Uterus (tissue), 4 donors: ENCODE results near the gene TET2. TPM values are rescaled to one million over a fixed set of nuclear protein-coding genes. Genes with fewer than 3 reads are reported as not detected.

ENCODE experiments used
- DNase-seq, 2 donors: peaks; one replicate each; pipeline ENCODE4 v3.0.0-alpha.2; 2019 to 2020
- H3K27ac ChIP-seq, 2 donors: fragments of 200-600 bp; sonication (generic); 1 replicate in 1 of 2; 2 replicates in 1 of 2; pipeline ENCODE4 v1.5.1; 2016 to 2018
- H3K27me3 ChIP-seq, 2 donors: fragments of 200-600 bp; sonication (generic); one replicate each; pipeline ENCODE4 v1.5.1; 2018 to 2019; ENCODE audit warnings: control low read depth in 1 of 2
- H3K36me3 ChIP-seq, 2 donors: fragments of 200-600 bp; sonication (generic); one replicate each; pipeline ENCODE4 v1.5.1; 2019; ENCODE audit warnings: control low read depth in 1 of 2
- H3K4me1 ChIP-seq, 2 donors: fragments of 200-600 bp; sonication (generic); one replicate each; pipeline ENCODE4 v1.5.1; 2018 to 2019; ENCODE audit warnings: control low read depth in 1 of 2
- H3K4me3 ChIP-seq, 2 donors: fragments of 200-600 bp; sonication (generic); 1 replicate in 1 of 2; 2 replicates in 1 of 2; pipeline ENCODE4 v1.5.1; 2018 to 2019; ENCODE audit warnings: mild to moderate bottlenecking in 1 of 2
- H3K9me3 ChIP-seq, 2 donors: fragments of 200-600 bp; sonication (generic); one replicate each; pipeline ENCODE4 v1.5.1; 2019; ENCODE audit warnings: control low read depth in 1 of 2
- CTCF ChIP-seq, 4 experiments: fragments of 200-600 bp in 2 of 4; fragments of 450-650 bp in 2 of 4; sonication (generic) in 2 of 4; IDR thresholded peaks; one replicate each; pipeline ENCODE4 v1.5.1; 2016 to 2019; ENCODE audit warnings: antibody characterized with exemption in 4 of 4, mild to moderate bottlenecking in 2 of 4, moderate library complexity in 1 of 4
- POLR2A ChIP-seq, 2 donors: fragments of 450-650 bp; IDR thresholded peaks; one replicate each; pipeline ENCODE4 v1.6.1; 2016; ENCODE audit warnings: antibody characterized with exemption in 2 of 2, mild to moderate bottlenecking in 1 of 2, moderate library complexity in 1 of 2
- intact Hi-C: fragments of 100-400 bp; cut with DNase I; formaldehyde crosslinking; loops from one replicate; pipeline ENCODE4 v1.15.1; 2023; ENCODE audit warnings: low total_unique reads
- total RNA-seq, 4 donors: library from RNA; depleted of rRNA in 3 of 4; stranded (reverse); fragments of >200 nt in 3 of 4; gene quantifications; one replicate each; pipeline versions ENCODE4 v1.1.0 to v1.2.4, GENCODE V29; 2014 to 2023
- donor health status: DM: yes; HTN: yes; CAD: no.

Gene TET2
- total RNA-seq, 4 donors from 2014 or later = 17.9 to 93.5 (median 35.9) TPM

GRCh38 chr4:105147553-105148161 lies 981 bp downstream of the TET2 start:
- peak overlapping the region; percentile 73 to 89 for H3K4me3 ChIP-seq
- no peaks in the 10 kb centered on the region for H3K27me3 ChIP-seq
- DNase-seq = peak in 1 of 2 donors; percentile 19
- H3K4me1 ChIP-seq = peaks cover 0 to 3% of the 10 kb centered on the region in 2 donors
- intact Hi-C loops = no loop called here
- H3K9me3 ChIP-seq = no peaks in the 10 kb centered on the region
- no peak for TF ChIP-seq CTCF (IDR thresholded peaks at IDR 0.05)
- no peak for TF ChIP-seq POLR2A (IDR thresholded peaks at IDR 0.05)
- no peaks in the 10 kb centered on the region for H3K36me3 ChIP-seq
- H3K27ac ChIP-seq = peak overlapping the region; percentile 89 to 94

- Histone ChIP-seq H3K27ac (peak overlapping the region; percentile 89 to 94), H3K27me3 (no peaks in the 10 kb centered on the region), H3K4me3 (peak overlapping the region; percentile 73 to 89), H3K4me1 (peaks cover 0 to 3% of the 10 kb centered on the region in 2 donors), H3K9me3 (no peaks in the 10 kb centered on the region), H3K36me3 (no peaks in the 10 kb centered on the region)
- DNase-seq = no peak
- TF ChIP-seq POLR2A (IDR thresholded peaks at IDR 0.05) = no peak
- intact Hi-C loops = no loop called here
Measured at GRCh38 chr4:105148356-105148755, 1.7 kb downstream of the TET2 start.

GRCh38 chr4:105148776-105149175 lies 2.1 kb downstream of the TET2 start:
- peak overlapping the region; percentile 73 to 89 for H3K4me3 ChIP-seq
- no peak for DNase-seq
- no peaks in the 10 kb centered on the region for H3K36me3 ChIP-seq
- no peaks in the 10 kb centered on the region for H3K27me3 ChIP-seq
- TF ChIP-seq CTCF (IDR thresholded peaks at IDR 0.05) (no peak), POLR2A (IDR thresholded peaks at IDR 0.05) (no peak)
- intact Hi-C loops = no loop called here
- peaks cover 0 to 3% of the 10 kb centered on the region in 2 donors for H3K4me1 ChIP-seq
- no peaks in the 10 kb centered on the region for H3K9me3 ChIP-seq
- H3K27ac ChIP-seq = peak overlapping the region in 1 of 2 donors; percentile 89

- TF ChIP-seq CTCF (IDR thresholded peaks at IDR 0.05) (no peak), POLR2A (IDR thresholded peaks at IDR 0.05) (no peak)
- intact Hi-C loops = no loop called here
- Histone ChIP-seq H3K36me3 (no peaks in the 10 kb centered on the region), H3K4me3 (no peak overlapping the region), H3K27me3 (no peaks in the 10 kb centered on the region), H3K27ac (no peak overlapping the region), H3K4me1 (peaks cover 0 to 3% of the 10 kb centered on the region in 2 donors), H3K9me3 (no peaks in the 10 kb centered on the region)
- no peak for DNase-seq
Measured at GRCh38 chr4:105149771-105150170, 3.1 kb downstream of the TET2 start.

GRCh38 chr4:105150503-105150902 lies 3.8 kb downstream of the TET2 start:
- H3K27me3 ChIP-seq = no peaks in the 10 kb centered on the region
- H3K4me3 ChIP-seq = no peak overlapping the region
- H3K9me3 ChIP-seq = no peaks in the 10 kb centered on the region
- no peak overlapping the region for H3K27ac ChIP-seq
- H3K4me1 ChIP-seq = no peaks in the 10 kb centered on the region
- intact Hi-C loops = no loop called here
- DNase-seq = no peak
- TF ChIP-seq POLR2A (IDR thresholded peaks at IDR 0.05) (no peak), CTCF (IDR thresholded peaks at IDR 0.05) (no peak)
- no peaks in the 10 kb centered on the region for H3K36me3 ChIP-seq
